Lower leg skin (tissue), 3 donors: ENCODE results near the gene NR6A1.

Experiments used
- CTCF ChIP-seq, 3 donors: fragments of 450-650 bp; IDR thresholded peaks; one replicate each; pipeline ENCODE4 v1.5.1; 2016; ENCODE audit warnings: antibody characterized with exemption in 3 of 3, mild to moderate bottlenecking in 3 of 3, moderate library complexity in 2 of 3
- POLR2A ChIP-seq, 2 donors: fragments of 450-650 bp; IDR thresholded peaks; one replicate each; pipeline ENCODE4 v1.6.1; 2016 to 2017; ENCODE audit warnings: antibody characterized with exemption in 2 of 2, mild to moderate bottlenecking in 1 of 2, moderate library complexity in 1 of 2

GRCh38 chr9:124594673-124595072 lies 176.4 kb downstream of the NR6A1 start:
- TF ChIP-seq CTCF (IDR thresholded peaks at IDR 0.05) (no peak), POLR2A (IDR thresholded peaks at IDR 0.05) (no peak)
